Activated naive CD4-positive, alpha-beta T cell treated with anti-CD3 and anti-CD28 coated beads, Interleukin-2, amount 10 ng/mL, durations not matched to agents 7 days and 5 days (primary cell): Measurements from ENCODE around the gene SPATA2L.
"Not testable (repeated sequence)": the region's sequence is repeated elsewhere in the genome, so short reads cannot be mapped to it uniquely, and the experiment has no call there.

Experiments
- CTCF ChIA-PET: fragments of 350-600 bp; sonication (Branson Sonifier 250); formaldehyde crosslinking; loops from one replicate; lab custom pipeline; 2021; ENCODE audit warnings: antibody characterized with exemption; lab: Charles Lee
- DNase-seq: peaks from one replicate; pipeline ENCODE4 v3.0.0-alpha.2; 2020
- H3K27ac Mint-ChIP-seq: one replicate; pipeline ENCODE4 v1.8.0; 2021; ENCODE audit warnings: mild to moderate bottlenecking, moderate library complexity, mixed read lengths
- H3K27me3 Mint-ChIP-seq: one replicate; pipeline ENCODE4 v1.8.0; 2021; ENCODE audit warnings: mild to moderate bottlenecking, mixed read lengths
- H3K36me3 Mint-ChIP-seq: one replicate; pipeline ENCODE4 v1.8.0; 2021; ENCODE audit warnings: mixed read lengths
- H3K4me1 Mint-ChIP-seq: one replicate; pipeline ENCODE4 v1.8.0; 2021; ENCODE audit warnings: mixed read lengths
- H3K4me3 Mint-ChIP-seq: one replicate; pipeline ENCODE4 v1.8.0; 2021; ENCODE audit warnings: mild to moderate bottlenecking, moderate library complexity, mixed read lengths
- H3K9me3 Mint-ChIP-seq: one replicate; pipeline ENCODE4 v1.8.0; 2021; ENCODE audit warnings: mixed read lengths

SPATA2L gene

GRCh38 chr16:89708481-89708931, 7.0 kb upstream of the SPATA2L start:
- Mint-ChIP-seq H3K9me3 (no peaks in the 10 kb centered on the region), H3K36me3 (no peaks in the 10 kb centered on the region), H3K27ac (no peak overlapping the region), H3K27me3 (peaks cover 9% of the 10 kb centered on the region), H3K4me1 (peaks cover 13% of the 10 kb centered on the region), H3K4me3 (no peak overlapping the region)
- CTCF ChIA-PET: interaction anchor here (1.1 to 6.0 kb wide), 5 partner anchors 9 to 153 kb away, joined by 3 to 116 read pairs (median 5); partner anchors contain the start of gene VPS9D1
- no peak for DNase-seq

GRCh38 chr16:89707695-89708094, 6.2 kb upstream of the SPATA2L start:
- CTCF ChIA-PET: interaction anchor here (0.7 to 6.0 kb wide), 5 partner anchors 11 to 154 kb away, joined by 3 to 116 read pairs (median 13); partner anchors contain the start of gene VPS9D1
- Mint-ChIP-seq H3K4me3 (no peak overlapping the region), H3K4me1 (peaks cover 14% of the 10 kb centered on the region), H3K27ac (no peak overlapping the region), H3K9me3 (no peaks in the 10 kb centered on the region), H3K36me3 (no peaks in the 10 kb centered on the region), H3K27me3 (peaks cover 9% of the 10 kb centered on the region)
- DNase-seq: no peak

- Mint-ChIP-seq H3K4me3 (no peak overlapping the region), H3K9me3 (no peaks in the 10 kb centered on the region), H3K27me3 (peaks cover 9% of the 10 kb centered on the region), H3K4me1 (peaks cover 15% of the 10 kb centered on the region), H3K27ac (no peak overlapping the region), H3K36me3 (no peaks in the 10 kb centered on the region)
- CTCF ChIA-PET: interaction anchor here (0.6 to 6.0 kb wide), 22 partner anchors 8 to 220 kb away, joined by 3 to 116 read pairs (median 4); partner anchors contain the start of genes FANCA, MC1R and VPS9D1
- DNase-seq: no peak
Observed at GRCh38 chr16:89706518-89707260, 5.2 kb upstream of the SPATA2L start.

GRCh38 chr16:89705006-89705405, 3.5 kb upstream of the SPATA2L start:
- H3K27ac Mint-ChIP-seq: no peak overlapping the region

GRCh38 chr16:89704281-89704680, 2.8 kb upstream of the SPATA2L start:
- Mint-ChIP-seq H3K27ac (no peak overlapping the region), H3K4me3 (no peak overlapping the region), H3K9me3 (no peaks in the 10 kb centered on the region), H3K36me3 (no peaks in the 10 kb centered on the region), H3K4me1 (peaks cover 26% of the 10 kb centered on the region), H3K27me3 (peaks cover 9% of the 10 kb centered on the region)
- CTCF ChIA-PET: interaction anchor here (0.7 to 6.9 kb wide), 4 partner anchors 20 to 156 kb away, joined by 5 to 57 read pairs (median 12); no protein-coding TSS in a partner anchor
- DNase-seq: no peak

More at GRCh38 chr16:89705006-89705405, 3.5 kb upstream of the SPATA2L start:
- peaks cover 9% of the 10 kb centered on the region for H3K27me3 Mint-ChIP-seq
- no peaks in the 10 kb centered on the region for H3K9me3 Mint-ChIP-seq
- H3K4me1 Mint-ChIP-seq: peaks cover 21% of the 10 kb centered on the region
- CTCF ChIA-PET: interaction anchor here (1.3 to 6.9 kb wide), 6 partner anchors 19 to 205 kb away, joined by 5 to 116 read pairs (median 20); no protein-coding TSS in a partner anchor
- no peak overlapping the region for H3K4me3 Mint-ChIP-seq
- no peak for DNase-seq
- no peaks in the 10 kb centered on the region for H3K36me3 Mint-ChIP-seq

- peak overlapping the region; percentile 77 for H3K4me3 Mint-ChIP-seq
- peaks cover 6% of the 10 kb centered on the region for H3K27me3 Mint-ChIP-seq
- H3K36me3 Mint-ChIP-seq: peaks cover 2% of the 10 kb centered on the region
- peaks cover 31% of the 10 kb centered on the region for H3K4me1 Mint-ChIP-seq
- CTCF ChIA-PET: interaction anchor here (0.6 to 6.9 kb wide), 30 partner anchors 8 to 381 kb away, joined by 3 to 57 read pairs (median 4); partner anchors contain the start of genes CDK10, CHMP1A and SPATA33
- DNase-seq: peak; percentile 74
- H3K27ac Mint-ChIP-seq: peak overlapping the region; percentile 89
- H3K9me3 Mint-ChIP-seq: no peaks in the 10 kb centered on the region
Observed at GRCh38 chr16:89700649-89701424, 668 bp downstream of the SPATA2L start.

- CTCF ChIA-PET: interaction anchor here (0.6 to 6.9 kb wide), 30 partner anchors 9 to 382 kb away, joined by 3 to 57 read pairs (median 4); partner anchors contain the start of genes CDK10, CHMP1A, FANCA and SPATA33
- no peaks in the 10 kb centered on the region for H3K9me3 Mint-ChIP-seq
- H3K27ac Mint-ChIP-seq: peak overlapping the region; percentile 76
- H3K4me3 Mint-ChIP-seq: peak overlapping the region; percentile 77
- H3K36me3 Mint-ChIP-seq: peaks cover 2% of the 10 kb centered on the region
- DNase-seq: peak; percentile 97
- H3K4me1 Mint-ChIP-seq: peaks cover 34% of the 10 kb centered on the region
- H3K27me3 Mint-ChIP-seq: peaks cover 6% of the 10 kb centered on the region
Observed at GRCh38 chr16:89700100-89700648, 1.3 kb downstream of the SPATA2L start.

GRCh38 chr16:89699629-89700099, 1.8 kb downstream of the SPATA2L start:
- not testable (repeated sequence) for H3K27me3 Mint-ChIP-seq, H3K27ac Mint-ChIP-seq, H3K36me3 Mint-ChIP-seq, H3K9me3 Mint-ChIP-seq, DNase-seq
- CTCF ChIA-PET: interaction anchor here (0.6 to 6.9 kb wide), 24 partner anchors 8 to 382 kb away, joined by 3 to 57 read pairs (median 4); partner anchors contain the start of genes CHMP1A, FANCA and SPATA33
- Mint-ChIP-seq H3K4me3 (peak overlapping the region; percentile 77), H3K4me1 (peaks cover 34% of the 10 kb centered on the region)

- CTCF ChIA-PET: interaction anchor here (0.6 to 6.9 kb wide), 8 partner anchors 10 to 162 kb away, joined by 3 to 57 read pairs (median 11); partner anchors contain the start of genes CHMP1A, FANCA and SPATA33
- not testable (repeated sequence) for H3K36me3 Mint-ChIP-seq, H3K9me3 Mint-ChIP-seq, DNase-seq, H3K27ac Mint-ChIP-seq, H3K4me3 Mint-ChIP-seq, H3K27me3 Mint-ChIP-seq
- H3K4me1 Mint-ChIP-seq: peaks cover 34% of the 10 kb centered on the region
Observed at GRCh38 chr16:89698717-89699116, 2.8 kb downstream of the SPATA2L start.

GRCh38 chr16:89697616-89698331, 3.7 kb downstream of the SPATA2L start:
- H3K4me3 Mint-ChIP-seq: no peak overlapping the region
- DNase-seq: no peak
- CTCF ChIA-PET: interaction anchor here (1.3 to 4.5 kb wide), 3 partner anchors 9 to 163 kb away, joined by 7 to 45 read pairs (median 18); no protein-coding TSS in a partner anchor
- no peak overlapping the region for H3K27ac Mint-ChIP-seq
- H3K36me3 Mint-ChIP-seq: peaks cover 12% of the 10 kb centered on the region
- H3K27me3 Mint-ChIP-seq: no peaks in the 10 kb centered on the region
- no peaks in the 10 kb centered on the region for H3K9me3 Mint-ChIP-seq
- H3K4me1 Mint-ChIP-seq: peaks cover 31% of the 10 kb centered on the region

- H3K27ac Mint-ChIP-seq: no peak overlapping the region
- H3K9me3 Mint-ChIP-seq: no peaks in the 10 kb centered on the region
- no peaks in the 10 kb centered on the region for H3K27me3 Mint-ChIP-seq
- H3K4me1 Mint-ChIP-seq: peaks cover 25% of the 10 kb centered on the region
- DNase-seq: no peak
- peaks cover 12% of the 10 kb centered on the region for H3K36me3 Mint-ChIP-seq
- no peak overlapping the region for H3K4me3 Mint-ChIP-seq
- CTCF ChIA-PET: interaction anchor here (1.3 to 4.5 kb wide), 2 partner anchors 94 to 164 kb away, joined by 7 to 45 read pairs; no protein-coding TSS in a partner anchor
Observed at GRCh38 chr16:89697161-89697615, 4.3 kb downstream of the SPATA2L start.

- Mint-ChIP-seq H3K4me3 (no peak overlapping the region), H3K4me1 (peaks cover 23% of the 10 kb centered on the region), H3K27ac (peak overlapping the region; percentile 19), H3K36me3 (peaks cover 12% of the 10 kb centered on the region), H3K9me3 (no peaks in the 10 kb centered on the region), H3K27me3 (no peaks in the 10 kb centered on the region)
- CTCF ChIA-PET: no interaction called here
- peak; percentile 55 for DNase-seq
Observed at GRCh38 chr16:89696670-89697128, 4.8 kb downstream of the SPATA2L start.
